ENCODE data around the gene MYO1D.

Gene MYO1D

DNA sequence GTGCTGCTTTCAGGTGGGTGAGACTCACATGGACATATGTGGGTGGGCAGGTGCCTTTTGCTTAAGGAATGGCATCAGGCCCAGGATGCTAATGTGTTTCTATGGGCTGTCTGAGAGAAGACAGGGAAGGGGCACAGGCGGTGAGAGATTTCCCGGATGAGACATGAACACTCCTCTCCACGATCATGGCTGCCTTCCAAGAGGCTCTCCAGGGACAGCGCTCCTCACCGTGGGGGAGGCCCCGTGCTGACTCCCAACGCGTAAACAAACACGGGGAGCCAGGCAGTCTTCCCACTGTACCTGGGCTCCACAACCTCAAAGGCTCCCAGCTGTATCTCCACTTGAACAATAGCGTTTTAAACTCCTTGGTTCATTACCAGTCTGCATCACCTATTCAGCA is 347.3 kb downstream of the MYO1D start:
- TF ChIP-seq, protein P1, sequence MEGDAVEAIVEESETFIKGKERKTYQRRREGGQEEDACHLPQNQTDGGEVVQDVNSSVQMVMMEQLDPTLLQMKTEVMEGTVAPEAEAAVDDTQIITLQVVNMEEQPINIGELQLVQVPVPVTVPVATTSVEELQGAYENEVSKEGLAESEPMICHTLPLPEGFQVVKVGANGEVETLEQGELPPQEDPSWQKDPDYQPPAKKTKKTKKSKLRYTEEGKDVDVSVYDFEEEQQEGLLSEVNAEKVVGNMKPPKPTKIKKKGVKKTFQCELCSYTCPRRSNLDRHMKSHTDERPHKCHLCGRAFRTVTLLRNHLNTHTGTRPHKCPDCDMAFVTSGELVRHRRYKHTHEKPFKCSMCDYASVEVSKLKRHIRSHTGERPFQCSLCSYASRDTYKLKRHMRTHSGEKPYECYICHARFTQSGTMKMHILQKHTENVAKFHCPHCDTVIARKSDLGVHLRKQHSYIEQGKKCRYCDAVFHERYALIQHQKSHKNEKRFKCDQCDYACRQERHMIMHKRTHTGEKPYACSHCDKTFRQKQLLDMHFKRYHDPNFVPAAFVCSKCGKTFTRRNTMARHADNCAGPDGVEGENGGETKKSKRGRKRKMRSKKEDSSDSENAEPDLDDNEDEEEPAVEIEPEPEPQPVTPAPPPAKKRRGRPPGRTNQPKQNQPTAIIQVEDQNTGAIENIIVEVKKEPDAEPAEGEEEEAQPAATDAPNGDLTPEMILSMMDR (IDR thresholded peaks at IDR 0.05) = no peak

DNA sequence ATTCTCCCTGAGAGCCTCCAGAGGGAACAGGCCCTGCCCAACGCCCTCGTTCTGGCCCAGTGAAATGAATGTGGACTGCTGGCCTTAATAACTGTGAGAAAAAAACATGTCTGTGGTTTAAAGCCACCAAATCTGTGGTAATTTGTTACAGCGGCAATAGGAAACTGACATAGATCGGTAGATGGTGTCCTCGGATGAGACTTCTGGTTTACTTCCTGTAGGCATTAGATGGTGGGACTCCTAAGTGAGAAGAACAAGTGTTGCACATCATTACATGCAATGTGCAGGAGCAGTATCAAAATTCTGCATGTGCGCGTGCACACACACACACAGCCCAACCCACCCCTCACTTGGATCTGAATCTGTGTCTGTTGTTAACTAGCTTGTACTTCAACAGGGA is 348.1 kb downstream of the MYO1D start:
- TF ChIP-seq, protein P1 (IDR thresholded peaks at IDR 0.05) = no peak

GRCh38 chr17:32527146-32527545 is 349.8 kb downstream of the MYO1D start:
- TF ChIP-seq, protein P1 (IDR thresholded peaks at IDR 0.05) = no peak

- TF ChIP-seq, protein P1 (IDR thresholded peaks at IDR 0.05) = no peak
These were observed 351.8 kb downstream of the MYO1D start for GRCh38 chr17:32525122-32525521.

GRCh38 chr17:32523827-32524552 is 352.9 kb downstream of the MYO1D start:
- TF ChIP-seq, protein P1 (IDR thresholded peaks at IDR 0.05) = no peak

- TF ChIP-seq, protein P1 (IDR thresholded peaks at IDR 0.05) = no peak
These were observed 353.8 kb downstream of the MYO1D start for GRCh38 chr17:32523017-32523680.

GRCh38 chr17:32520737-32521404 is 356.1 kb downstream of the MYO1D start:
- TF ChIP-seq, protein P1 (IDR thresholded peaks at IDR 0.05) = no peak
